HS-5 (cell line): ENCODE data around the gene CCR9.

Experiments
- DNase-seq: peaks from one replicate; pipeline ENCODE4 v3.0.0-alpha.2; 2012; ENCODE audit warnings: low read depth

Gene CCR9

GRCh38 chr3:45873036-45873435 is 13.3 kb upstream of the CCR9 start:
- DNase-seq = no peak

- no peak for DNase-seq
Observed at GRCh38 chr3:45873638-45874037, 12.7 kb upstream of the CCR9 start.

GRCh38 chr3:45874677-45875346 is 11.5 kb upstream of the CCR9 start:
- DNase-seq = no peak

GRCh38 chr3:45878124-45878523 is 8.2 kb upstream of the CCR9 start:
- DNase-seq = no peak

- DNase-seq = no peak
Observed at GRCh38 chr3:45880725-45881077, 5.6 kb upstream of the CCR9 start.

GRCh38 chr3:45881078-45882022 is 5.0 kb upstream of the CCR9 start:
- DNase-seq = no peak

- DNase-seq = no peak
Observed at GRCh38 chr3:45884368-45885201, 1.8 kb upstream of the CCR9 start.

GRCh38 chr3:45887285-45887684 is 942 bp downstream of the CCR9 start:
- no peak for DNase-seq

- DNase-seq = no peak
Observed at GRCh38 chr3:45887759-45888511, 1.6 kb downstream of the CCR9 start.

- no peak for DNase-seq
Observed at GRCh38 chr3:45889337-45889736, 3.0 kb downstream of the CCR9 start.

- no peak for DNase-seq
Observed at GRCh38 chr3:45890405-45890804, 4.1 kb downstream of the CCR9 start.

- no peak for DNase-seq
Observed at GRCh38 chr3:45892161-45892560, 5.8 kb downstream of the CCR9 start.

- no peak for DNase-seq
Observed at GRCh38 chr3:45894015-45894414, 7.7 kb downstream of the CCR9 start.

GRCh38 chr3:45895686-45896468 is 9.5 kb downstream of the CCR9 start:
- DNase-seq = no peak

- no peak for DNase-seq
Observed at GRCh38 chr3:45896956-45897355, 10.6 kb downstream of the CCR9 start.

- DNase-seq = no peak
Observed at GRCh38 chr3:45904931-45905330, 18.6 kb downstream of the CCR9 start.

GRCh38 chr3:45905755-45906154 is 19.4 kb downstream of the CCR9 start:
- DNase-seq = no peak

- DNase-seq = peak; percentile 34
Observed at GRCh38 chr3:45906681-45907407, 20.5 kb downstream of the CCR9 start.

- DNase-seq = no peak
Observed at GRCh38 chr3:45907769-45908705, 21.7 kb downstream of the CCR9 start.
